ENCODE data around the gene OXCT1. TPM values are rescaled to one million over a fixed set of nuclear protein-coding genes. Genes with fewer than 3 reads are reported as not detected.

OXCT1 gene
- polyA plus RNA-seq, 2 of the 4 experiments (the other 2 are of a cell fraction): 2.6 to 3.0 TPM

DNA sequence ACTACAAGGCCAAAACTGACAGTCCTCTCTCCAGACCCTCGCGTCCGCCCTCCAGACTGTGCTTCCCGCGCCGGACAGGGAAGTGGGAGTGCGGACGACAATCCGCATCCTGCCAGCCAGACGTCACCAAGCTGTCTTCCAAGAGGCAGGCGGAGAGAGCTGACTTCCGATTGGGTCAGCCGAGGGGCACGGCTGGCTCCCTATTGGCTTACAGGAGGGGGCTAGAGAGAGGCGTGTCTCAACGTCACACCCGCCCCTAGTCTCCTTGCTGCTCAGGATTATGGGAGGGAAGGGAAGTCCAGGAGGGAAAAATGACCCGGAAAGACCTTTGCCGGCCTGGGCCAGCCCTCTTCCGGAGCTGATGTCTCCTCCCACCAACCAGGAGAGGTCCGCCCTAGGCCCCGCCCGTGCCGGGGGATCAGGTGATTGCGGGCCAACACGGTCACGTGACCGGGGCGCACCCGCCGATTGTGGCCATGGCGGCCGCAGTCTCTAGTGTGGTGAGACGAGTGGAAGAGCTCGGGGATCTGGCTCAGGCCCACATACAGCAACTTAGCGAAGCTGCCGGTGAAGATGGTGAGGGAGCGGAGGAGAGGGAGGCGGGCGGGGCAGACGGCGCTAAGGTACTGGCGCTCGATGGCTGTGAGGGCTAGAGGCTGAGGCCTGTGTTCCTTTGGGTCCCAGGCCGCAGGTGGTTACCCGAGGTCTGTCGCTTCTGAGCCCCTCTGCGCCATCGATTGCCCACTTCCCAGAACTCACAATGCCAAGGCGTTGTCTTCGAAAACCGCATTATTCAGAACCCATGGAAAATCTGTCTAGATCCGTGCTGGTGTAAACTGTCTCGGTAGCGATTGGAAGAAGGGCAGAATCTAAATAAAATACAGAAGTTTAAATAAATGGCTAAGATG lies 33.9 kb upstream of the OXCT1 start, which contains the start of gene RIMOC1:
Gene RIMOC1, plus strand, starts transcription at position 453 of the 908 bp plus-strand sequence. Its CDS starts 24 bp downstream, at position 477.
- ChIA-PET CTCF (interaction anchor here (1.3 kb wide), 1 partner anchor 61 kb away, joined by 4 read pairs; no protein-coding TSS in a partner anchor), POLR2A (interaction anchor here (1.0 to 2.2 kb wide), 8 partner anchors 8 to 1046 kb away, joined by 3 to 27 read pairs (median 4); partner anchors contain the start of gene FBXO4)
- under 1% methylated on average over 41 of the region's 55 CpGs for WGBS (ENCODE audit: missing lambda C conversion rate)
- Histone ChIP-seq H3K4me2 (peak within 1 kb of the TSS; percentile 99), H3K4me3 (peak within 1 kb of the TSS; percentile 90), H3K27ac (peak within 1 kb of the TSS; percentile 81 to 90), H3K9me3 (no peaks in the 10 kb centered on the region), H3K4me1 (peaks cover 14% of the 10 kb centered on the region)
- peak; percentile 99 to 100 for ATAC-seq
- FAIRE-seq: peak; percentile 92
- DNase-seq (ENCODE audit: low read depth in 1 of 2, low spot score in 1 of 2): peak; percentile 91 to 99
- TF ChIP-seq PHF8 (IDR thresholded peaks at IDR 0.05; ENCODE audit: borderline replicate concordance, low read depth) (peak; percentile 99), BHLHE40 (IDR thresholded peaks at IDR 0.05; ENCODE audit: low read depth, low read length) (peak; percentile 74), ZSCAN20 (CRISPR knock-in tag; IDR thresholded peaks at IDR 0.05) (no peak), HOXB5 (CRISPR knock-in tag; IDR thresholded peaks at IDR 0.05) (0 out of 2 replicates have a peak, but pooled peaks have one; percentile 49), NPAS2 (CRISPR knock-in tag; IDR thresholded peaks at IDR 0.05; ENCODE audit: borderline replicate concordance) (peak; percentile 57; the same call in 1 of the 2 replicates), TFCP2L1 (CRISPR knock-in tag; IDR thresholded peaks at IDR 0.05) (no peak), HOXB13 (CRISPR knock-in tag; IDR thresholded peaks at IDR 0.05; ENCODE audit: low read depth) (0 out of 2 replicates have a peak, but pooled peaks have one; percentile 34), KDM5A (IDR thresholded peaks at IDR 0.05) (peak; percentile 98), SMC3 (IDR thresholded peaks at IDR 0.05) (no peak), FOSB (CRISPR knock-in tag; IDR thresholded peaks at IDR 0.05) (no peak), CHD4 (IDR thresholded peaks at IDR 0.05; ENCODE audit: borderline replicate concordance) (no peak), ZNF302 (CRISPR knock-in tag; IDR thresholded peaks at IDR 0.05) (no peak), EP300 (IDR thresholded peaks at IDR 0.05) (no peak; a peak in 1 of 5 replicates), CBX2 (IDR thresholded peaks at IDR 0.05; ENCODE audit: borderline replicate concordance, low read depth) (no peak), CEBPB (IDR thresholded peaks at IDR 0.05) (no peak), CBX8 (IDR thresholded peaks at IDR 0.05) (no peak), POLR2A (IDR thresholded peaks at IDR 0.05; ENCODE audit: low read length) (peak; percentile 83), JUN (IDR thresholded peaks at IDR 0.05) (peak in 1 of 2 experiments; percentile 89; a peak in 4 of 5 replicates), TP53 (CRISPR knock-in tag; IDR thresholded peaks at IDR 0.05) (0 out of 2 replicates have a peak, but pooled peaks have one; percentile 38), MAFK (IDR thresholded peaks at IDR 0.05; ENCODE audit: partially characterized antibody) (no peak), HDAC2 (IDR thresholded peaks at IDR 0.05) (peak; percentile 71; the same call in 1 of the 2 replicates), ZFP36 (IDR thresholded peaks at IDR 0.05; ENCODE audit: borderline replicate concordance, partially characterized antibody) (no peak), GATA3 (IDR thresholded peaks at IDR 0.05; ENCODE audit: borderline replicate concordance) (peak; percentile 29; the same call in 1 of the 2 replicates), HEYL (CRISPR knock-in tag; IDR thresholded peaks at IDR 0.05) (0 out of 2 replicates have a peak, but pooled peaks have one; percentile 33)
- TF ChIP-seq, protein P1, sequence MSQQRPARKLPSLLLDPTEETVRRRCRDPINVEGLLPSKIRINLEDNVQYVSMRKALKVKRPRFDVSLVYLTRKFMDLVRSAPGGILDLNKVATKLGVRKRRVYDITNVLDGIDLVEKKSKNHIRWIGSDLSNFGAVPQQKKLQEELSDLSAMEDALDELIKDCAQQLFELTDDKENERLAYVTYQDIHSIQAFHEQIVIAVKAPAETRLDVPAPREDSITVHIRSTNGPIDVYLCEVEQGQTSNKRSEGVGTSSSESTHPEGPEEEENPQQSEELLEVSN (IDR thresholded peaks at IDR 0.05; ENCODE audit: borderline replicate concordance, low read depth): peak; percentile 16; the same call in 1 of the 2 replicates
- TF ChIP-seq, protein P2, sequence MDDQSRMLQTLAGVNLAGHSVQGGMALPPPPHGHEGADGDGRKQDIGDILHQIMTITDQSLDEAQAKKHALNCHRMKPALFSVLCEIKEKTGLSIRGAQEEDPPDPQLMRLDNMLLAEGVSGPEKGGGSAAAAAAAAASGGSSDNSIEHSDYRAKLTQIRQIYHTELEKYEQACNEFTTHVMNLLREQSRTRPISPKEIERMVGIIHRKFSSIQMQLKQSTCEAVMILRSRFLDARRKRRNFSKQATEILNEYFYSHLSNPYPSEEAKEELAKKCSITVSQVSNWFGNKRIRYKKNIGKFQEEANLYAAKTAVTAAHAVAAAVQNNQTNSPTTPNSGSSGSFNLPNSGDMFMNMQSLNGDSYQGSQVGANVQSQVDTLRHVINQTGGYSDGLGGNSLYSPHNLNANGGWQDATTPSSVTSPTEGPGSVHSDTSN (IDR thresholded peaks at IDR 0.05): no peak
- TF ChIP-seq, protein P3, sequence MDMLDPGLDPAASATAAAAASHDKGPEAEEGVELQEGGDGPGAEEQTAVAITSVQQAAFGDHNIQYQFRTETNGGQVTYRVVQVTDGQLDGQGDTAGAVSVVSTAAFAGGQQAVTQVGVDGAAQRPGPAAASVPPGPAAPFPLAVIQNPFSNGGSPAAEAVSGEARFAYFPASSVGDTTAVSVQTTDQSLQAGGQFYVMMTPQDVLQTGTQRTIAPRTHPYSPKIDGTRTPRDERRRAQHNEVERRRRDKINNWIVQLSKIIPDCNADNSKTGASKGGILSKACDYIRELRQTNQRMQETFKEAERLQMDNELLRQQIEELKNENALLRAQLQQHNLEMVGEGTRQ (IDR thresholded peaks at IDR 0.05): peak; percentile 99
- TF ChIP-seq, protein P4, sequence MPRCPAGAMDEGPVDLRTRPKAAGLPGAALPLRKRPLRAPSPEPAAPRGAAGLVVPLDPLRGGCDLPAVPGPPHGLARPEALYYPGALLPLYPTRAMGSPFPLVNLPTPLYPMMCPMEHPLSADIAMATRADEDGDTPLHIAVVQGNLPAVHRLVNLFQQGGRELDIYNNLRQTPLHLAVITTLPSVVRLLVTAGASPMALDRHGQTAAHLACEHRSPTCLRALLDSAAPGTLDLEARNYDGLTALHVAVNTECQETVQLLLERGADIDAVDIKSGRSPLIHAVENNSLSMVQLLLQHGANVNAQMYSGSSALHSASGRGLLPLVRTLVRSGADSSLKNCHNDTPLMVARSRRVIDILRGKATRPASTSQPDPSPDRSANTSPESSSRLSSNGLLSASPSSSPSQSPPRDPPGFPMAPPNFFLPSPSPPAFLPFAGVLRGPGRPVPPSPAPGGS (IDR thresholded peaks at IDR 0.05): peak; percentile 80; the same call in 2 of the 3 replicates
- TF ChIP-seq, protein P5, sequence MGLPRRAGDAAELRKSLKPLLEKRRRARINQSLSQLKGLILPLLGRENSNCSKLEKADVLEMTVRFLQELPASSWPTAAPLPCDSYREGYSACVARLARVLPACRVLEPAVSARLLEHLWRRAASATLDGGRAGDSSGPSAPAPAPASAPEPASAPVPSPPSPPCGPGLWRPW (IDR thresholded peaks at IDR 0.05): no peak
- TF ChIP-seq, protein P6, sequence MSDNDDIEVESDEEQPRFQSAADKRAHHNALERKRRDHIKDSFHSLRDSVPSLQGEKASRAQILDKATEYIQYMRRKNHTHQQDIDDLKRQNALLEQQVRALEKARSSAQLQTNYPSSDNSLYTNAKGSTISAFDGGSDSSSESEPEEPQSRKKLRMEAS (IDR thresholded peaks at IDR 0.05): peak; percentile 82
- TF ChIP-seq, protein P7, sequence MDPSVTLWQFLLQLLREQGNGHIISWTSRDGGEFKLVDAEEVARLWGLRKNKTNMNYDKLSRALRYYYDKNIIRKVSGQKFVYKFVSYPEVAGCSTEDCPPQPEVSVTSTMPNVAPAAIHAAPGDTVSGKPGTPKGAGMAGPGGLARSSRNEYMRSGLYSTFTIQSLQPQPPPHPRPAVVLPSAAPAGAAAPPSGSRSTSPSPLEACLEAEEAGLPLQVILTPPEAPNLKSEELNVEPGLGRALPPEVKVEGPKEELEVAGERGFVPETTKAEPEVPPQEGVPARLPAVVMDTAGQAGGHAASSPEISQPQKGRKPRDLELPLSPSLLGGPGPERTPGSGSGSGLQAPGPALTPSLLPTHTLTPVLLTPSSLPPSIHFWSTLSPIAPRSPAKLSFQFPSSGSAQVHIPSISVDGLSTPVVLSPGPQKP (IDR thresholded peaks at IDR 0.05; ENCODE audit: low read depth, low read length): 0 out of 2 replicates have a peak, but pooled peaks have one; percentile 56
- TF ChIP-seq, protein P8, sequence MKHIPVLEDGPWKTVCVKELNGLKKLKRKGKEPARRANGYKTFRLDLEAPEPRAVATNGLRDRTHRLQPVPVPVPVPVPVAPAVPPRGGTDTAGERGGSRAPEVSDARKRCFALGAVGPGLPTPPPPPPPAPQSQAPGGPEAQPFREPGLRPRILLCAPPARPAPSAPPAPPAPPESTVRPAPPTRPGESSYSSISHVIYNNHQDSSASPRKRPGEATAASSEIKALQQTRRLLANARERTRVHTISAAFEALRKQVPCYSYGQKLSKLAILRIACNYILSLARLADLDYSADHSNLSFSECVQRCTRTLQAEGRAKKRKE (CRISPR knock-in tag; IDR thresholded peaks at IDR 0.05; ENCODE audit: low read depth): no peak
